ENCODE measurements around the gene RNU4-1.

RNU4-1 gene

GRCh38 chr12:120284381-120284780 lies 8.7 kb downstream of the RNU4-1 start:
- ChIA-PET POLR2A (interaction anchor here (1.1 to 1.4 kb wide), 2 partner anchors 8 to 30 kb away, joined by 3 to 7 read pairs; partner anchors contain the start of gene RNU4-1), CTCF (interaction anchor here (2.3 to 12.0 kb wide), 3 partner anchors 18 to 57 kb away, joined by 6 to 175 read pairs (median 17); partner anchors contain the start of genes PXN and SIRT4)
- no peak for DNase-seq (ENCODE audit: low read depth, low spot score)
- TF ChIP-seq CTCF (IDR thresholded peaks at IDR 0.05; ENCODE audit: insufficient read depth, low read length, missing control alignments), result no peak
- H3K4me3 ChIP-seq (ENCODE audit: low read depth, low read length), result no peak overlapping the region

- POLR2A ChIA-PET, result interaction anchor here (1.0 to 1.4 kb wide), 2 partner anchors 9 to 53 kb away, joined by 3 to 7 read pairs; partner anchors contain the start of gene RNU4-1
- CTCF ChIA-PET, result interaction anchor here (0.9 to 12.0 kb wide), 4 partner anchors 17 to 56 kb away, joined by 3 to 175 read pairs (median 12); partner anchors contain the start of genes PXN and SIRT4
- no peak for TF ChIP-seq CTCF (IDR thresholded peaks at IDR 0.05; ENCODE audit: insufficient read depth, low read length, missing control alignments)
These were observed 9.7 kb downstream of the RNU4-1 start for GRCh38 chr12:120283318-120283717.

GRCh38 chr12:120278137-120279069 lies 14.6 kb downstream of the RNU4-1 start:
- ChIA-PET POLR2A (no interaction called here), CTCF (interaction anchor here (1.1 to 1.2 kb wide), 2 partner anchors 11 to 57 kb away, joined by 3 to 4 read pairs; no protein-coding TSS in a partner anchor)
- no peak for TF ChIP-seq CTCF (IDR thresholded peaks at IDR 0.05; ENCODE audit: insufficient read depth, low read length, missing control alignments)

More at GRCh38 chr12:120283318-120283717, 9.7 kb downstream of the RNU4-1 start:
- no peak for DNase-seq (ENCODE audit: low read depth, low spot score)
- H3K4me3 ChIP-seq (ENCODE audit: low read depth, low read length), result no peak overlapping the region

GRCh38 chr12:120276734-120277133 lies 16.3 kb downstream of the RNU4-1 start:
- H3K4me3 ChIP-seq (ENCODE audit: low read depth, low read length), result no peak overlapping the region
- ChIA-PET CTCF (interaction anchor here (3.5 to 4.3 kb wide), 2 partner anchors 10 to 48 kb away, joined by 16 to 38 read pairs; no protein-coding TSS in a partner anchor), POLR2A (no interaction called here)
- no peak for DNase-seq (ENCODE audit: low read depth, low spot score)
- TF ChIP-seq CTCF (IDR thresholded peaks at IDR 0.05; ENCODE audit: insufficient read depth, low read length, missing control alignments), result no peak

More at GRCh38 chr12:120278137-120279069, 14.6 kb downstream of the RNU4-1 start:
- no peak overlapping the region for H3K4me3 ChIP-seq (ENCODE audit: low read depth, low read length)
- no peak for DNase-seq (ENCODE audit: low read depth, low spot score)

- TF ChIP-seq CTCF (IDR thresholded peaks at IDR 0.05; ENCODE audit: insufficient read depth, low read length, missing control alignments), result no peak
- ChIA-PET CTCF (interaction anchor here (0.6 to 26.2 kb wide), 7 partner anchors 8 to 100 kb away, joined by 3 to 1066 read pairs (median 23); partner anchors contain the start of gene RPLP0), POLR2A (interaction anchor here (0.6 kb wide), 2 partner anchors 66 to 67 kb away, joined by 3 read pairs; partner anchors contain the start of gene RPLP0)
- DNase-seq (ENCODE audit: low read depth, low spot score), result no peak
- H3K4me3 ChIP-seq (ENCODE audit: low read depth, low read length), result no peak overlapping the region
These were observed 25.3 kb downstream of the RNU4-1 start for GRCh38 chr12:120267736-120268135.

Data from AG04449 (cell line).